Measurements from ENCODE around the gene CSMD2.
A peak's percentile ranks its signal among the peaks of the same experiment; 100 is the strongest.

CSMD2 gene

GRCh38 chr1:33908324-33908956 is 256.6 kb downstream of the CSMD2 start:
- no peak for DNase-seq (ENCODE audit: low read depth)
- no peak overlapping the region for H3K4me3 ChIP-seq (ENCODE audit: low read depth, low read length)
- TF ChIP-seq, protein P1, sequence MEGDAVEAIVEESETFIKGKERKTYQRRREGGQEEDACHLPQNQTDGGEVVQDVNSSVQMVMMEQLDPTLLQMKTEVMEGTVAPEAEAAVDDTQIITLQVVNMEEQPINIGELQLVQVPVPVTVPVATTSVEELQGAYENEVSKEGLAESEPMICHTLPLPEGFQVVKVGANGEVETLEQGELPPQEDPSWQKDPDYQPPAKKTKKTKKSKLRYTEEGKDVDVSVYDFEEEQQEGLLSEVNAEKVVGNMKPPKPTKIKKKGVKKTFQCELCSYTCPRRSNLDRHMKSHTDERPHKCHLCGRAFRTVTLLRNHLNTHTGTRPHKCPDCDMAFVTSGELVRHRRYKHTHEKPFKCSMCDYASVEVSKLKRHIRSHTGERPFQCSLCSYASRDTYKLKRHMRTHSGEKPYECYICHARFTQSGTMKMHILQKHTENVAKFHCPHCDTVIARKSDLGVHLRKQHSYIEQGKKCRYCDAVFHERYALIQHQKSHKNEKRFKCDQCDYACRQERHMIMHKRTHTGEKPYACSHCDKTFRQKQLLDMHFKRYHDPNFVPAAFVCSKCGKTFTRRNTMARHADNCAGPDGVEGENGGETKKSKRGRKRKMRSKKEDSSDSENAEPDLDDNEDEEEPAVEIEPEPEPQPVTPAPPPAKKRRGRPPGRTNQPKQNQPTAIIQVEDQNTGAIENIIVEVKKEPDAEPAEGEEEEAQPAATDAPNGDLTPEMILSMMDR (IDR thresholded peaks at IDR 0.05; ENCODE audit: low read depth, low read length, missing control alignments) = no peak

DNA sequence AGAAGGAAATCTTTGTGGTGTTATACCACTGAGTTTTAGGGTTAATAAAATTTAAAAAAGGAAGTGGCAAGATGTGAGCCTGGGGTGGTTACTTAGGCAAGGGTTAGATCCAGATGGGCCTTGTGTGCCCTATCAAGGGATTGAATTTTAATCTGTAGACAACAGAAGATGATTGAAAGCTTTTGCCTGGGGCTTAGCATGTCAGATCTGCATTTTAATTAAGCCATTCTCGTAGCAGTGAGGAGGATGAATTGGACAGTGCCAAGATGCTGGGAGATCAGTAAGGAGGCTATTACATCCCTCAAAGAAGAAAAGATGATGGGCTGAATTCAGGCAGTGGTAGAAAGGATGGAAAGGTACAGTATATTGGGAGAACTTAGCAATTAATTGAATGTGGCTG is 258.9 kb downstream of the CSMD2 start:
- no peak overlapping the region for H3K4me3 ChIP-seq (ENCODE audit: low read depth, low read length)
- DNase-seq (ENCODE audit: low read depth) = no peak
- TF ChIP-seq, protein P1 (IDR thresholded peaks at IDR 0.05; ENCODE audit: low read depth, low read length, missing control alignments) = no peak

- TF ChIP-seq, protein P1 (IDR thresholded peaks at IDR 0.05; ENCODE audit: low read depth, low read length, missing control alignments) = no peak
- DNase-seq (ENCODE audit: low read depth) = no peak
- no peak overlapping the region for H3K4me3 ChIP-seq (ENCODE audit: low read depth, low read length)
Observed at GRCh38 chr1:33905241-33905640, 259.8 kb downstream of the CSMD2 start.

- no peak for DNase-seq (ENCODE audit: low read depth)
- TF ChIP-seq, protein P1 (IDR thresholded peaks at IDR 0.05; ENCODE audit: low read depth, low read length, missing control alignments) = no peak
- H3K4me3 ChIP-seq (ENCODE audit: low read depth, low read length) = no peak overlapping the region
Observed at GRCh38 chr1:33903210-33903589, 261.8 kb downstream of the CSMD2 start.

DNA sequence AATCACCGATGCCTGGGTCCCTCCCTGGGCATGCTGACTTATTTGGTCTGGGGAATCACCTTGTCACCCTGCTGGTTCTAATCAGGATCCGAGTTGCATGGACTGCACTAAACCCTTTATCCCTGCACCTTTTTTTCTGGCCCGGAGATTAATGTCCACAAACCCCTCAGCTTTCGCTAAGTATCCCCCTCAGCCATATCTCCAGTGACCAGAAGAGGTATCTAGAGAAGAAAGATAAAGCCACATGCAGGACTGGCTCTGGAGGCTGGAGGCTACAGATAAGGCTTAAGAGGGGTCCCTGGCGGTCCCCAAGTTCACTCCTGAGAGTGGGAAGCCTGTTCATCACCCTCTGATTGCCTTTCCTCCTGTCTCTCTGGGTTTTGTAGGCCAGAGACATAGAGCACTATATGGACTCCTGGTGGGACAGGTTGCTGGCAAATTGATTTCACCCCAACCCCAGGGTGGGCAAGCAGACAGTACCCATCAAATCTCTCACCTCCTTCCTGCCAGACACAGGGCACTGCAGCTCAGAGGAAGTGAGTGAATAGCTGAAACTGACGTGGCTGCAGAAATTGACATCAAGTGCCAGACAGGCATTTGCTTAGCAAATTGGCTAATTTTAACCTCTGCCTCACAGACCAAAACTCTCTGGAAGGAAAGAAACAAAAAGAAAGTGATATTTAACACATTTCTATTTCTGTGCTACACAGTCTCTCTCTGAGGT is 262.4 kb downstream of the CSMD2 start:
- no peak overlapping the region for H3K4me3 ChIP-seq (ENCODE audit: low read depth, low read length)
- peak; percentile 22 for DNase-seq (ENCODE audit: low read depth)
- TF ChIP-seq, protein P1 (IDR thresholded peaks at IDR 0.05; ENCODE audit: low read depth, low read length, missing control alignments) = no peak

GRCh38 chr1:33899746-33900145 is 265.3 kb downstream of the CSMD2 start:
- no peak for DNase-seq (ENCODE audit: low read depth)
- no peak overlapping the region for H3K4me3 ChIP-seq (ENCODE audit: low read depth, low read length)
- TF ChIP-seq, protein P1 (IDR thresholded peaks at IDR 0.05; ENCODE audit: low read depth, low read length, missing control alignments) = no peak

DNA sequence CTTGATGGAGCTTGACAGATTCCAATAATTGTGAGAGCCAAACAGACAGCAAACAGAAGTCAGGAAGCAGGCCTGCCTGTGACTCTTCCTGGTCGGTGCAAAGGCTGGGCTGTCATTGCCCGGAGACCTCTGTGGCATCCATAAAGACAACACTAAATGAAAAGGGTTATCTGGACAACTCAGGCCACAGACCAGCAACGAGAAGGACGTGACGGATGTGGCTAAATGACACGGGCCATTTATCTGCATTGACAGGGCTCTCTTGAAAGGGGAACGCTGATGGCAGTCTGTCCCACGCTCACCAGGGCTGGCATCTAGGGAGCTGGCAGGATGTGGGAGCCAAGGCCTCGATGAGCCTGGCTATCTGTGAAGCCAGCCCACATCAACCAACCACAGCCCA is 266.1 kb downstream of the CSMD2 start:
- no peak for DNase-seq (ENCODE audit: low read depth)
- TF ChIP-seq, protein P1 (IDR thresholded peaks at IDR 0.05; ENCODE audit: low read depth, low read length, missing control alignments) = no peak
- H3K4me3 ChIP-seq (ENCODE audit: low read depth, low read length) = no peak overlapping the region
